ENCODE measurements around the gene WDFY3.

Gene WDFY3

GRCh38 chr4:84792366-84793301, 173.9 kb downstream of the WDFY3 start:
- DNase-seq (ENCODE audit: low spot score), result no peak

DNA sequence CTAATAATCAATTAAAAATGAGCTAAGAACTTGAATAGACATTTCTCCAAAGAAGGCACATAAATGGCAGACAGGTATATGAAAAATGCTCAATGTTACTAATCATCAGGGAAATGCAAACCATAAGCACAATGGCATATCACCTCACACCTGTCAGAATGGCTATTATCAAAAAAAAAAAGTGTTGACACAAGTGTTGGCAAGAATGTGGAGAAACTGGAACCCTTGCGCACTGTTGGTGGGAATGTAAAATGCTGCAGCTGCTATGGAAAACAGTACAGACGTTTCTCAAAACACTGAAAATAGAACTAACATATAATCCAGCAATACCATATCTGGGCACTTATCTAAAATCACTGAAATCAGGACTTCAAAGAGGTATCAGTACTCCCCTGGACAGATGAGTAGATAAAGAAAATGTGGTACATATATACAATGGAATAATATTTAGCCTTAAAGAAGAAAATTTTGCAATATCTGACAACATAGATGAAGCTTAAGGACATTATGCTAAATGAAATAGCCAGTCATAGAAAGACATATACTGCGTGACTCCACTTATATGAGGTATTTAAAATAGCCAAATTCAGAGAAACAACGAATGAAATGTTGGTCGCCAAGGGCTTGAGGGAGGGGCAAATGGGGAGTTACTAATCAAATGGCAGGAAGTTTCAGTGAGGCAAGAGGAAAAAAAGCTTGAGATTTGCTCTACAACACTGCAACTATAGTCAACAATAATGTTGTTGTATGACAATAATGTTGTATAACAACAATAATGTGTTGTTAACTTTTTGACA, 175.5 kb downstream of the WDFY3 start:
- DNase-seq (ENCODE audit: low spot score), result no peak

DNA sequence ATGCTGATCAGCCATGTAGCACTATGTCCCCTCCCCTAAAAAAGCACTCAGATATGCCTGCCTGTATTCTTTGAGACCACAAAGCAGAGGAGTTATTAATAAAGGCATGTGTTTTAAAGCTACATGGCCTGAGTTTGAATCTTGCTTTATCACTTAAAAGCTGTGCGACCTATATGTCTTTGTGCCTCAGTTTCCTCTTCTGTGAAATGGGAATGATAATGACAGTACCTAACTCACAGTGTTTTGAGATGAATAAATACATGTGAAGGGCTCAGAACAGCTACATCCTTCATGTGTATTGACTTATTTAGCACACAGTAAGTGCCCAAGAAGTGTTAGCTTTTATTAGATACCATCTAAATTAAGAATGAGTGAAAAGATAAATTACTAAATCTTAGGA, 180.0 kb downstream of the WDFY3 start:
- DNase-seq (ENCODE audit: low spot score), result no peak

DNA sequence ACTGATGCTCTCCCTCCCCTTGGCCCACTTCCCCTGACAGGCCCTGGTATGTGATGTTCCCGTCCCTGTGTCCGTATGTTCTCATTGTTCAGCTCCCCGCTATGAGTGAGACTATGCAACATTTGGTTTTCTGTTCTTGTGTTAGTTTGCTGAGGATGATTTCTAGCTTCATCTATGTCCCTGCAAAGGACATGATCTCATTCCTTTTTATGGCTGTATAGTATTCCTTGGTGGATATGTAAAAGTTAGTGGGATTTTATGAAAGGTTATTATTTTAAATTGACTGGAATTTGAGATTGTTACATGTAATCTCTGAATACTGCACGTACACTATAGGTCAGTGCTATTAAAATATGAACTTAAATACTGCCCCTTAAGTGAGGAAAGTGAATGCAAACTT, 184.0 kb downstream of the WDFY3 start:
- DNase-seq (ENCODE audit: low spot score), result no peak

DNA sequence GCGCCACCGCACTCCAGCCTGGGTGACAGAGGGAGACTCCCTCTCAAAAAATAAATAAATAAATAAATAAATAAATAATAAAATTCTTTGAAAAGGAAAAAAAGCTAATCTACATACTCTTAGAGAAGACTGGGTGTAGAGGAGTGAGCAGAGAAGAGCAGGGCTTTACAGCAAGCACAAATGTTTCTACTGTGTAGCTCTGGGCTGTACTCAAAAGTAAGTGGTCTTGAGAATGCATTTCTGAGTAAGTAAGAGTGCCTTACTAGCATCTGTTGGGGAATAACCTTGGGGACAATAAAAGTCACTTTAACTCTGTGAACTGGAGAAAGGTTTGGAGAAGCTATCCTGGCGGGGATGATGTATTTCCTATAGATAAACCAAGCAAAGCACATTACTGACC, 185.8 kb downstream of the WDFY3 start:
- no peak for DNase-seq (ENCODE audit: low spot score)

DNA sequence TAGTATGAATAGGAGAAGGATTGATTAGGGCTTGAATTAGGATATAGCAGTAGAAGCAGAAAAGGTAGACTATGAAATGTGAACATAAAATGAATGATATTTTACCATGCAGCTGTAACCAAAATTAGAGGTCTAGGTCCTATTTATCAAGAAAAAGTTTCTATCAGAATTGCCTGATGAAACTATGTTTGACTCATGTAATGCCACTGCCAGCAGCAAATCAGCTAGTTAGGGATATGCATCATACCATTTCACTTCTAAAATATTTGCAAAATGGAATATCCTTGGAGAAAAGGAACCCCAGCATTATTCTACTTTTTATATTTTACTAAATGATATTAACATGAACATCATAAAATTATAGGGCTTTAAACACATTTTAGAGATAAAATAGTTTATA, 188.4 kb downstream of the WDFY3 start:
- DNase-seq (ENCODE audit: low spot score), result no peak

DNA sequence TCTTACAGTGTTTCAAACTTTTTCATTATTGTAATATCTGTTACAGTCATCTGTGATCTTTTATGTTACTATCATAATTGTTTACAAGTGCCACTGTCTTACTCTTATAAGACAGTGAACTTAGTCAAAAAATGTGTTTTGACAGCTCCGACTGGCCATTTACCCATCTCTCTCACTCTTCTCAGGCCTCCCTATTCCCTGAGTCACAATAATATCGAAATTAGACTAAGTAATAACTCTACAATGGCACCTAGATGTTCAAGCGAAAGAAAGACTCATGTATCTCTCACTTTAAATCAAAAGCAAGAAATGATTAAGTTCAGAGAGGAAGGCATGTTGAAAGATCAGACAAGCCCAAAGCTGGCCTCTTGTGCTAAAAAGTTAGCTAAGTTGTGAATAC, 199.3 kb downstream of the WDFY3 start:
- no peak for DNase-seq (ENCODE audit: low spot score)

- DNase-seq (ENCODE audit: low spot score), result no peak
These were observed 213.0 kb downstream of the WDFY3 start for GRCh38 chr4:84753321-84753972.

DNA sequence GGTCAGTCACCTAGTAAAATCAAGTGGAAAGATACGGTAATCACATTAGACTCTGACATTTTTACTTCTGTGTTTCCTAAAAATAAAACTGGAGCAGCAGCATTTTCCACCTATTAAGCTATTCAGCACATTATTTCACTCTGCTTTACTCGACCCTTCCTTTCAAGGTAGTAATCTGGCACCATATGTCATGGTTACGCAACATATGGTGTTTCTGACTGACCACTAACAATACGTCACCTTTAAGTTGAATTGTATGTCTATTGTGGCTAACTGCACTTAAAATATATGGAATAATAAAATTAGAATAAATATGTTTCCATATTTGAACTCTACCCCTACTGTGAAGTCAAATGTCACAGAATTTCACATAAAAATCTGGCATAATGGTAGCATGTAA, 214.8 kb downstream of the WDFY3 start:
- DNase-seq (ENCODE audit: low spot score), result no peak

GRCh38 chr4:84750960-84751283, 215.6 kb downstream of the WDFY3 start:
- no peak for DNase-seq (ENCODE audit: low spot score)

DNA sequence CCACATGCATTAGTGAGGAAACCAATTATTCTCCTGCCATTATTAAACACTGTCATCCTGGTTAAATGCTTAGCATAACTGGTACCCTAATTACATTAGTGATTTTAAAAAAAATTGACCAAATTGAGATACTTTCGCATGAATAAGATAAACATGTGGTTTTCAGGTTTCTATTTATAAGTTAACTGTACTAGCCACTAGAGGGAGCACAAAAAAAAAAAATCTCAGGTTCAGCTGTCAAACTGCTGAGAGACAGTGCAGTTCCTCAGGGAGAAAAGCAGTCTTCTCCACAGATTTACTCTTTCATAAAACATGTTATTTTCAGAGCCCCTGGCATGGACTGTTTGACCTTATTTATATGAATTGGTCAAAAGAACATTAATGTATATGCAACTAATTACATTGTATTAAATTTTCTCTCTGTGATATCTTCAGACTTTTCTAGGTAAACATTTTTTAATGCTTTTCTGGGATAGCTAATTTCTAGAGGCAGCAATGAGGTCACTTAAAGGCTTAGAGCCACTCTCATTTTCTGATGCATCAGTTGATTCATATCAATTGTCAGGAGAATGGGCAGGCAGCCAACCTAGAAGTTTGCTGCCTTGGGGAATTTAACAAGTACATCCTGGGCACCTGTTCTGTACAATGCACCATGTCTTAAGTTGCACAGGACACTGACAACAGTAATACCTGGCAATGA, 216.1 kb downstream of the WDFY3 start:
- peak; percentile 52 for DNase-seq (ENCODE audit: low spot score)

- DNase-seq (ENCODE audit: low spot score), result no peak
These were observed 226.4 kb downstream of the WDFY3 start for GRCh38 chr4:84740057-84740456.

- DNase-seq (ENCODE audit: low spot score), result no peak
These were observed 227.9 kb downstream of the WDFY3 start for GRCh38 chr4:84738622-84739021.

DNA sequence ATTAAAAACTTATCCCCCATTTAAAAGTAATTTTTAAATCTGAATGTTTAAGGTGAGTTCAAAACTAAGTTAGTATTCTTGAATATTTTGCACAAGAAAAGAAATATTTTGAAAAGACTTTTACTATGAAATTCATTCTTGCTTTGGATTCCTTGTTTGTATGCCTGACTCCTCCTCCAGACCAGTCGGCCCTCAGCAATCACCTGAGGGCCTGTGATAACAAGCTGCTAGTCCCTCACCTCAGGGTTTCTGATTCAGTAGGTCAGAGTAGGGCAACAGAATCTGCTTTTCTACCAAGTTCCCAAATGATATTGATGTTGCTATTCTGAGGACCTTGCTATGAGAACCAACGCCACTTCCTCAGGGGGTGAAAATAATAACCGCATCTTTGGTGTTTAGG, 228.8 kb downstream of the WDFY3 start:
- no peak for DNase-seq (ENCODE audit: low spot score)

- no peak for DNase-seq (ENCODE audit: low spot score)
These were observed 232.5 kb downstream of the WDFY3 start for GRCh38 chr4:84734037-84734436.

DNA sequence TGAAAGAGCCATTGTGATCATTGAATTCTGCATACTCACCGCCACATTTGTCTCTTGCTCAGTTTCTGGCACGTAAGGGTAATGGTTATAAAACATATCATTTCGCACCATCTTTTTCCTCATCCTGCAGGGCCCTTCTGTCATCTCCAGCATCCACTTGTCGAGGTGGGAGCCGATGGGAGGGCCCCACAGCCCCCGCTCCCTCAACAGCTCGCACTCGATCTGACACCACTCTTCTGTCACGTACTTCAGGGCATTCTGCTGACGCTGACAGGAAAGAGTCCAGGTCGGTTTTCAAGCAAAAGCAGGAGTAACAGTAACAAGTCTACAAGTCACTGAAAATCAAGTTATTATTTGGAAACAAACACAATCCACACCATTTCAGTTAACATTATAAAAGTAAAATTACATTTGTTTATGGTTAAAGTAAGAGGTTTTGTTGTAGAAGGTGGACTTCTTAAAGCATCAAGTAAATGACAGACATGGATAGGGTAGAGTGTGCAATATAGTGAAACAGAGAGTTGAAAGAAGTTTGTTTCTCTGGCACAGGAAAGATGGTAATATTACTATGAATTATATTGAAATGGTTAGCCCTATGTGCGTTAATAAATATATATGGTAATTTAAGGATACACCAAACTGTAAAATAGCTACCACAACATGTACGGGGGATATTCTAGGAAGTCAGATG, 233.0 kb downstream of the WDFY3 start:
- no peak for DNase-seq (ENCODE audit: low spot score)

GRCh38 chr4:84730375-84730774, 236.1 kb downstream of the WDFY3 start:
- DNase-seq (ENCODE audit: low spot score), result no peak

- DNase-seq (ENCODE audit: low spot score), result no peak
These were observed 239.0 kb downstream of the WDFY3 start for GRCh38 chr4:84727491-84727890.

GRCh38 chr4:84726356-84726755, 240.1 kb downstream of the WDFY3 start:
- no peak for DNase-seq (ENCODE audit: low spot score)

DNA sequence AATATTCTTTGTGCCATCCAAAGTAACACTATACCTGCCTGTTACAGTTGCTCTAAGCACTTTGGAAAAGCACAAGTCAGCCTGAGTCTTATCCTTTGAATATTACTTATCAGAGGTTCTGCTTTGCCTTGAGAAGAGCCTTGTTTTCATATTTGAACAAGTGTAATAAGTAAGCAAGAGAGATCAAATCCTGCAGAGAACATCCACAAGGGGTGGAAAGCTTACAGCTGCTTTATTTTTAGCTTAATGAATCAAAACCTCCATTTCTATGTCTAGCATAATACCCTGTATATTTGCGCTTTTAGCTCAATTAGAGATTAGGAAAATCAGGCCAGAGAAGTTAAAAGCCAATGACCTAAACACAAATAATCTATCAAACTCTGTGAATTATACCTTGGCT, 243.8 kb downstream of the WDFY3 start:
- DNase-seq (ENCODE audit: low spot score), result no peak

DNA sequence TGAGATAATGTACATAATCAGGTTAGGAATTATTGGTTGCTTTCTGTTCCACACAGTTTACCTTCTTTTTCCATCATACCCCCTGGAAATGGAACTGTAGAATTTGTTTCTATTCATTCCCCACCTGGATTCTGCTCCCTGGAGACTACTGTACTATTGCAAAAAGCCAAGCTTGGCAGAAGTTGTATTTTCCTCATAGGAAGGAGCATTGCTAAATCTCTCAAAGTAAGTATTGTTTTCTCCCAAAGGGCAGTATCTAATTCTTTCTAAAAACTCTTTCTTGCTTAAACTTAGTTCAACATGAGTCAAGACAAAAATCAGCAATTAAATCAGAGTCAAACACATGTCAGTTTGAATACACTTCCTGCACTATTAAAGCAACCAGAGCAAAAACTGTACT, 247.4 kb downstream of the WDFY3 start:
- DNase-seq (ENCODE audit: low spot score), result no peak

DNA sequence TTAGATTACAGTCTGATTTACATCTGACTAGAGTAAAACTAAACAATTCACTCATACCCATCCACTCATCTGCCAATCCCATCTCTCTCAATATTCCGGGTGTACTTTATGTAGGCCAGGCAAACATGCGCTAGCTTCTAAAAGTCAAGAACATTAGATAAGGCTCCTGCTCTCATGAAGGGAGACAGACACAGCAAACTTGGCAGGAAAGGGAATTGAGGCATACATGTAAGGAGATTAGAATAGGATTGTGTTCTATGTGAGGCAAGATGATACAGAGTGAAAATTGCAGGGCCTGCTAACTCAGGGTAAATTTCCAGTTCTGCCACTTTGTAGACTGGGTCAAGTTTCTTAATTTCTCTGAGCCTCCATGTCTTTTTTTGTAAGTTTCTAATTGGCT, 247.8 kb downstream of the WDFY3 start:
- no peak for DNase-seq (ENCODE audit: low spot score)

All from iPS-NIHi11 (cell line).